ENCODE measurements around the gene COL6A2.

The COL6A2 gene

GRCh38 chr21:46138383-46138970 is 40.6 kb downstream of the COL6A2 start:
- TF ChIP-seq EGR1 (IDR thresholded peaks at IDR 0.05) (no peak), REST (IDR thresholded peaks at IDR 0.05; ENCODE audit: low read depth) (no peak)

GRCh38 chr21:46139686-46140085 is 41.8 kb downstream of the COL6A2 start:
- no peak for TF ChIP-seq CEBPB (IDR thresholded peaks at IDR 0.05)
- TF ChIP-seq, protein P1, sequence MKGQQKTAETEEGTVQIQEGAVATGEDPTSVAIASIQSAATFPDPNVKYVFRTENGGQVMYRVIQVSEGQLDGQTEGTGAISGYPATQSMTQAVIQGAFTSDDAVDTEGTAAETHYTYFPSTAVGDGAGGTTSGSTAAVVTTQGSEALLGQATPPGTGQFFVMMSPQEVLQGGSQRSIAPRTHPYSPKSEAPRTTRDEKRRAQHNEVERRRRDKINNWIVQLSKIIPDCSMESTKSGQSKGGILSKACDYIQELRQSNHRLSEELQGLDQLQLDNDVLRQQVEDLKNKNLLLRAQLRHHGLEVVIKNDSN (IDR thresholded peaks at IDR 0.05): no peak
- TF ChIP-seq EGR1 (IDR thresholded peaks at IDR 0.05): no peak
- no peak for TF ChIP-seq YY1 (IDR thresholded peaks at IDR 0.05; ENCODE audit: low read depth)
- no peak for TF ChIP-seq REST (IDR thresholded peaks at IDR 0.05; ENCODE audit: low read depth)
- TF ChIP-seq FOXM1 (IDR thresholded peaks at IDR 0.05; ENCODE audit: borderline replicate concordance, low read depth): no peak
- no peak for TF ChIP-seq EP300 (IDR thresholded peaks at IDR 0.05; ENCODE audit: borderline replicate concordance)
- no peak for TF ChIP-seq ZBTB7A (IDR thresholded peaks at IDR 0.05; ENCODE audit: low read depth)
- TF ChIP-seq TAF1 (IDR thresholded peaks at IDR 0.05; ENCODE audit: low read depth): no peak
- no peak for TF ChIP-seq CREB1 (IDR thresholded peaks at IDR 0.05; ENCODE audit: low read depth)
- no peak for TF ChIP-seq TCF12 (IDR thresholded peaks at IDR 0.05; ENCODE audit: low read depth)
- TF ChIP-seq, protein P2, sequence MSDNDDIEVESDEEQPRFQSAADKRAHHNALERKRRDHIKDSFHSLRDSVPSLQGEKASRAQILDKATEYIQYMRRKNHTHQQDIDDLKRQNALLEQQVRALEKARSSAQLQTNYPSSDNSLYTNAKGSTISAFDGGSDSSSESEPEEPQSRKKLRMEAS (IDR thresholded peaks at IDR 0.05): no peak
- no peak for TF ChIP-seq RAD21 (IDR thresholded peaks at IDR 0.05; ENCODE audit: low read depth)
- TF ChIP-seq NFIC (IDR thresholded peaks at IDR 0.05): no peak
- TF ChIP-seq TEAD4 (IDR thresholded peaks at IDR 0.05): no peak

- no peak for TF ChIP-seq CREB1 (IDR thresholded peaks at IDR 0.05; ENCODE audit: low read depth)
- TF ChIP-seq RAD21 (IDR thresholded peaks at IDR 0.05; ENCODE audit: low read depth): no peak
- TF ChIP-seq REST (IDR thresholded peaks at IDR 0.05; ENCODE audit: low read depth): no peak
- no peak for TF ChIP-seq FOXM1 (IDR thresholded peaks at IDR 0.05; ENCODE audit: borderline replicate concordance, low read depth)
- TF ChIP-seq EP300 (IDR thresholded peaks at IDR 0.05; ENCODE audit: borderline replicate concordance): no peak
- TF ChIP-seq CEBPB (IDR thresholded peaks at IDR 0.05): no peak
- no peak for TF ChIP-seq TCF12 (IDR thresholded peaks at IDR 0.05; ENCODE audit: low read depth)
- no peak for TF ChIP-seq ZBTB7A (IDR thresholded peaks at IDR 0.05; ENCODE audit: low read depth)
- TF ChIP-seq TAF1 (IDR thresholded peaks at IDR 0.05; ENCODE audit: low read depth): no peak
- no peak for TF ChIP-seq YY1 (IDR thresholded peaks at IDR 0.05; ENCODE audit: low read depth)
- TF ChIP-seq, protein P2 (IDR thresholded peaks at IDR 0.05): no peak
- TF ChIP-seq, protein P1 (IDR thresholded peaks at IDR 0.05): no peak
- no peak for TF ChIP-seq TEAD4 (IDR thresholded peaks at IDR 0.05)
- TF ChIP-seq EGR1 (IDR thresholded peaks at IDR 0.05): no peak
- no peak for TF ChIP-seq NFIC (IDR thresholded peaks at IDR 0.05)
Measured at GRCh38 chr21:46141767-46142581, 44.1 kb downstream of the COL6A2 start.

Data from Ishikawa (cell line).